PC-3 (cell line): Measurements from ENCODE around the gene GJD3.

Source experiments
- CTCF ChIP-seq: fragments of 300-600 bp; sonication (generic); conservative IDR thresholded peaks from 2 replicates; pipeline ENCODE4 v1.5.1; 2017; ENCODE audit warnings: antibody characterized with exemption, low read depth, mild to moderate bottlenecking, low read length
- EZH2phosphoT487 ChIP-seq: fragments of 300-600 bp; sonication (generic); IDR thresholded peaks from 2 replicates; pipeline ENCODE4 v1.6.1; 2018; ENCODE audit warnings: mild to moderate bottlenecking, antibody characterized with exemption, low read length, borderline replicate concordance

- TF ChIP-seq CTCF (no peak), EZH2phosphoT487 (no peak)
These were observed 1.3 kb downstream of the GJD3 start for GRCh38 chr17:40363111-40363827.
